ENCODE measurements around the gene STAG1.

The STAG1 gene

GRCh38 chr3:136296960-136297359 is 455.2 kb downstream of the STAG1 start:
- no peak for DNase-seq

- DNase-seq: no peak
These were observed 458.0 kb downstream of the STAG1 start for GRCh38 chr3:136294176-136294575.

GRCh38 chr3:136293279-136293678 is 458.9 kb downstream of the STAG1 start:
- no peak for DNase-seq

- DNase-seq: no peak
These were observed 459.7 kb downstream of the STAG1 start for GRCh38 chr3:136292500-136292899.

- no peak for DNase-seq
These were observed 460.9 kb downstream of the STAG1 start for GRCh38 chr3:136291302-136291701.

Measured in activated CD4-positive, CD25-positive, alpha-beta regulatory T cell (primary cell).